Breast epithelium (tissue), 3 donors: ENCODE results near the gene MYO1E.

Experiments
- POLR2A ChIP-seq: fragments of 450-650 bp; IDR thresholded peaks from one replicate; pipeline ENCODE4 v1.6.1; 2016; ENCODE audit warnings: antibody characterized with exemption, mild to moderate bottlenecking, moderate library complexity
- POLR2AphosphoS5 ChIP-seq, 3 donors: sonication (generic); formaldehyde crosslinking; IDR thresholded peaks; one replicate each; pipeline ENCODE4 v1.6.1; 2017; ENCODE audit warnings: antibody characterized with exemption in 3 of 3
- TF ChIP-seq, protein P1 (sequence below), 3 donors: fragments of 450-650 bp; IDR thresholded peaks; one replicate each; pipeline ENCODE4 v1.5.1; 2016 to 2017; ENCODE audit warnings: antibody characterized with exemption in 3 of 3, mild to moderate bottlenecking in 3 of 3, moderate library complexity in 3 of 3

DNA sequence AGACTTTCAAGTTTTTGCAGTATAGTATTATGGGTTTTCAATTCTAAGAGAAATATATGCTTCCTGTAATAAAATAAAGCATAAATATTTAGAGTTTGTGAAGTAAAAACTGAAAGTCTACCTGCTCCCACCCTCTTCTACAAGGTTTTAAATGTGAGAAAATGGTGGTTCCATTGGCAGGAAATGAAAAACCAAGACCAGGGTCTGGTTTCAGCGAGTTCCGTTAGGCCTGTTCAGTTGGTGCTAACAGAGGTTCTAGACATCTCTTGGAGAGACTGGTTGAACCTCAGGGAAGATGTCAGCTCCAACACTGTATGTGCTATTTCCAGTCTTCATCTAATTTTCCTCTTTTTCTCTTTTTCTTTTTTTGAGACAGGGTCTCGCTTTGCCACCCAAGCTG lies 11.8 kb upstream of the MYO1E start:
- TF ChIP-seq POLR2AphosphoS5 (IDR thresholded peaks at IDR 0.05) (no peak), POLR2A (no peak)
- TF ChIP-seq, protein P1, sequence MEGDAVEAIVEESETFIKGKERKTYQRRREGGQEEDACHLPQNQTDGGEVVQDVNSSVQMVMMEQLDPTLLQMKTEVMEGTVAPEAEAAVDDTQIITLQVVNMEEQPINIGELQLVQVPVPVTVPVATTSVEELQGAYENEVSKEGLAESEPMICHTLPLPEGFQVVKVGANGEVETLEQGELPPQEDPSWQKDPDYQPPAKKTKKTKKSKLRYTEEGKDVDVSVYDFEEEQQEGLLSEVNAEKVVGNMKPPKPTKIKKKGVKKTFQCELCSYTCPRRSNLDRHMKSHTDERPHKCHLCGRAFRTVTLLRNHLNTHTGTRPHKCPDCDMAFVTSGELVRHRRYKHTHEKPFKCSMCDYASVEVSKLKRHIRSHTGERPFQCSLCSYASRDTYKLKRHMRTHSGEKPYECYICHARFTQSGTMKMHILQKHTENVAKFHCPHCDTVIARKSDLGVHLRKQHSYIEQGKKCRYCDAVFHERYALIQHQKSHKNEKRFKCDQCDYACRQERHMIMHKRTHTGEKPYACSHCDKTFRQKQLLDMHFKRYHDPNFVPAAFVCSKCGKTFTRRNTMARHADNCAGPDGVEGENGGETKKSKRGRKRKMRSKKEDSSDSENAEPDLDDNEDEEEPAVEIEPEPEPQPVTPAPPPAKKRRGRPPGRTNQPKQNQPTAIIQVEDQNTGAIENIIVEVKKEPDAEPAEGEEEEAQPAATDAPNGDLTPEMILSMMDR (IDR thresholded peaks at IDR 0.05) = no peak
